Endothelial cell of umbilical vein (primary cell): Measurements from ENCODE around the gene MED8. TPM values are rescaled to one million over a fixed set of nuclear protein-coding genes. Genes with fewer than 3 reads are reported as not detected.

Source experiments
- BruUV-seq: library from RNA; stranded (reverse); fragments of 400-500 nt; replicated peaks from 2 replicates; lab custom pipeline; 2021; lab: Mats Ljungman, UMichigan
- CTCF ChIA-PET: fragments of 300-600, 350-600 bp; sonication (Branson Sonifier 250); formaldehyde crosslinking; loops from one replicate; lab custom pipeline; 2021; ENCODE audit warnings: antibody characterized with exemption, inconsistent platforms; lab: Charles Lee
- POLR2A ChIA-PET: fragments of 300-600, 350-600 bp; sonication (Branson Sonifier 250); formaldehyde crosslinking; loops from one replicate; lab custom pipeline; 2021; ENCODE audit warnings: antibody characterized with exemption, inconsistent platforms; lab: Charles Lee
- DNase-seq: peaks from one replicate; pipeline ENCODE4 v3.0.0-alpha.2; 2011; ENCODE audit warnings: low read depth, low spot score
- FAIRE-seq: peaks from 2 replicates; lab custom pipeline; 2011; peaks lifted over from hg19 to GRCh38; lab: Jason Lieb, UNC
- H2AFZ ChIP-seq: 2 replicates; pipeline ENCODE4 v1.6.0; 2012; ENCODE audit warnings: low read depth, low read length, control low read depth, inconsistent platforms
- H3K27ac ChIP-seq: 2 replicates; pipeline ENCODE4 v1.5.1; 2011; ENCODE audit warnings: low read depth, mild to moderate bottlenecking, control low read depth, low read length, moderate library complexity; ENCODE audit not compliant: insufficient read depth
- H3K27me3 ChIP-seq, 2 experiments: 2 replicates each; pipeline versions ENCODE4 v1.6.0 to v1.6.1; 2011; ENCODE audit warnings: low read length in 2 of 2, mixed read lengths in 1 of 2; ENCODE audit not compliant: control insufficient read depth in 2 of 2, insufficient read depth in 2 of 2
- H3K36me3 ChIP-seq, 2 experiments: 2 replicates in 1 of 2; 3 replicates in 1 of 2; pipeline ENCODE4 v1.5.1; 2011; ENCODE audit warnings: low read length in 2 of 2, mild to moderate bottlenecking in 1 of 2, moderate library complexity in 1 of 2; ENCODE audit not compliant: control insufficient read depth in 2 of 2, insufficient read depth in 2 of 2; ENCODE audit errors: extremely low read depth in 1 of 2
- H3K4me1 ChIP-seq: 3 replicates; pipeline ENCODE4 v1.5.1; 2011; ENCODE audit warnings: mild to moderate bottlenecking, low read length; ENCODE audit not compliant: control insufficient read depth, insufficient read depth; ENCODE audit errors: extremely low read depth
- H3K4me2 ChIP-seq: 2 replicates; pipeline ENCODE4 v1.6.1; 2011; ENCODE audit warnings: low read length, control low read depth, mixed read lengths; ENCODE audit not compliant: insufficient read depth
- H3K4me3 ChIP-seq, 3 experiments: fragments of 200-600 bp in 1 of 3; sonication (generic), shearing (Covaris generic) in 1 of 3; replicated peaks in 1 of 3; 2 replicates each; pipeline ENCODE4 v1.5.1; 2011 to 2016; ENCODE audit warnings: control low read depth in 3 of 3, low read length in 3 of 3, mild to moderate bottlenecking in 2 of 3, inconsistent platforms in 1 of 3, low read depth in 1 of 3, moderate library complexity in 1 of 3; ENCODE audit not compliant: insufficient read depth in 1 of 3
- H3K79me2 ChIP-seq: 2 replicates; pipeline ENCODE4 v1.6.0; 2012; ENCODE audit warnings: low read length, inconsistent platforms; ENCODE audit not compliant: control insufficient read depth, insufficient read depth
- H3K9ac ChIP-seq: replicated peaks from 2 replicates; pipeline ENCODE3; 2011; ENCODE audit warnings: low read length, control low read depth; ENCODE audit not compliant: insufficient read depth; ENCODE audit errors: extremely low read depth
- H3K9me1 ChIP-seq: replicated peaks from 3 replicates; pipeline ENCODE4 v1.6.0; 2011; ENCODE audit warnings: mild to moderate bottlenecking, low read length; ENCODE audit not compliant: control insufficient read depth, insufficient read depth; ENCODE audit errors: extremely low read depth
- H3K9me3 ChIP-seq: replicated peaks from 2 replicates; pipeline ENCODE4 v1.5.1; 2012; ENCODE audit warnings: low read length, inconsistent platforms; ENCODE audit not compliant: control insufficient read depth, insufficient read depth
- H4K20me1 ChIP-seq: replicated peaks from 2 replicates; pipeline ENCODE3; 2011; ENCODE audit warnings: mild to moderate bottlenecking, low read length; ENCODE audit not compliant: control insufficient read depth, insufficient read depth; ENCODE audit errors: extremely low read depth
- CTCF ChIP-seq, 2 donors: IDR thresholded peaks; 1 replicate in 1 of 2; 2 replicates in 1 of 2; pipeline ENCODE4 v1.5.1; 2011; ENCODE audit warnings: low read length in 2 of 2, mild to moderate bottlenecking in 2 of 2, moderate library complexity in 2 of 2, control low read depth in 1 of 2, inconsistent platforms in 1 of 2, low read depth in 1 of 2; ENCODE audit not compliant: insufficient read depth in 1 of 2; ENCODE audit errors: extremely low read depth in 1 of 2
- EZH2 ChIP-seq: IDR thresholded peaks from 2 replicates; pipeline ENCODE4 v1.6.1; 2012; ENCODE audit warnings: borderline replicate concordance, low read depth, mild to moderate bottlenecking, moderate library complexity, low read length, inconsistent platforms; ENCODE audit not compliant: severe bottlenecking
- FOS ChIP-seq: IDR thresholded peaks from 2 replicates; pipeline ENCODE4 v1.6.1; 2011; ENCODE audit warnings: mild to moderate bottlenecking, low read length, moderate library complexity, borderline replicate concordance; ENCODE audit not compliant: insufficient read depth
- GATA2 ChIP-seq: IDR thresholded peaks from 2 replicates; pipeline ENCODE4 v1.7.0; 2011; ENCODE audit warnings: low read depth, mild to moderate bottlenecking, moderate library complexity, mixed read lengths, low read length; ENCODE audit not compliant: insufficient read length, insufficient read depth
- JUN ChIP-seq: IDR thresholded peaks from 2 replicates; pipeline ENCODE4 v1.6.1; 2011; ENCODE audit warnings: borderline replicate concordance, low read depth; ENCODE audit not compliant: insufficient read length, insufficient read depth
- MAX ChIP-seq: IDR thresholded peaks from 2 replicates; pipeline ENCODE4 v1.6.1; 2011; ENCODE audit not compliant: insufficient read depth, insufficient read length
- MYC ChIP-seq: IDR thresholded peaks from one replicate; pipeline ENCODE4 v1.6.1; 2011; ENCODE audit warnings: mild to moderate bottlenecking, low read depth, low read length
- POLR2A ChIP-seq: IDR thresholded peaks from 2 replicates; pipeline ENCODE4 v1.6.1; 2012; ENCODE audit warnings: low read depth, mild to moderate bottlenecking, control low read depth, low read length
- POLR2AphosphoS5 ChIP-seq: IDR thresholded peaks from 2 replicates; pipeline ENCODE4 v1.6.1; 2012; ENCODE audit warnings: low read depth, mild to moderate bottlenecking, control low read depth, low read length, moderate library complexity; ENCODE audit not compliant: insufficient read depth
- dilution Hi-C: fragments of 300-500 bp; cut with MboI; formaldehyde crosslinking; loops from one replicate; pipeline ENCODE4 v1.15.0; 2019; ENCODE audit warnings: low sequenced_read_pairs; ENCODE audit not compliant: extremely low pct_ligation_motif_present
- intact Hi-C: fragments of 100-400 bp; cut with micrococcal nuclease; formaldehyde crosslinking; loops from one replicate; pipeline ENCODE4 v1.10.0; 2022
- polyA plus RNA-seq, 4 experiments: library from polyadenylated mRNA; depleted of rRNA in 3 of 4; stranded (reverse) in 3 of 4; unstranded in 1 of 4; fragments of >200 nt; gene quantifications; 2 replicates each; pipeline versions ENCODE4 v1.2.1 to v1.2.3, GENCODE V29; 2011 to 2012; ENCODE audit warnings: missing spikeins in 1 of 4
- total RNA-seq: library from RNA; stranded (reverse); gene quantifications from 2 replicates; pipeline ENCODE4 v1.2.3, GENCODE V29; 2021

Gene MED8
- total and polyA plus RNA-seq, 2 donors (not counting 3 experiments of a cell fraction or from before 2014, with no cell fraction given): 19.6 to 45.6 TPM

DNA sequence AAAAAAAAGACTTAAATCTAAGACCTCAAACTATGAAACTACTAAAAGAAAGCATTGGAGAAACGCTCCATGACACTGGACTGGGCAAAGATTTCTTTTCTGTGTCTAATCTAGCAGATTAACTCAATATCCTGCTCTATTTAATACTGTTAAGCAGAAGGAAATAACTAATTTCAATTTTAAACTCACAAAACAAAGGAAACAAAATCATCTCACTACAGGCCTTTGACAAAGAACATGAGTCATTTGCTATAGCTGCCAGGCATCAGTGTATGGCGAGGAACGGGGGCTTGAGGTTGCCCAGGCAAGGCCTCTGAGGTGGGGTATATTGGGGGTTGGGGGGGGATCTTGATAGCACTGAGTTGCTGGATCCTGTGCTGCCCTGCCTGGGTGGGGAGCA, 21.0 kb upstream of the MED8 start:
- no peak overlapping the region for H3K9ac ChIP-seq
- DNase-seq (no peak), FAIRE-seq (peak; percentile 4)
- no peaks in the 10 kb centered on the region for H3K27me3 ChIP-seq
- H3K79me2 ChIP-seq: no peaks in the 10 kb centered on the region
- no peak for TF ChIP-seq CTCF (IDR thresholded peaks at IDR 0.05; ENCODE audit: extremely low read depth in 1 of 2, insufficient read depth in 1 of 2, low read depth in 1 of 2, low read length in 2 of 2)
- no peak for TF ChIP-seq FOS
- no peak for TF ChIP-seq POLR2AphosphoS5
- no peak for TF ChIP-seq POLR2A
- no peak for TF ChIP-seq GATA2
- no peak for TF ChIP-seq JUN
- TF ChIP-seq EZH2: no peak
- TF ChIP-seq MAX: no peak
- TF ChIP-seq MYC: no peak
- peaks cover 4 to 11% of the 10 kb centered on the region in 2 experiments for H3K36me3 ChIP-seq
- no peaks in the 10 kb centered on the region for H4K20me1 ChIP-seq
- no peaks in the 10 kb centered on the region for H3K9me3 ChIP-seq
- no peaks in the 10 kb centered on the region for H3K9me1 ChIP-seq
- no TSS peak for BruUV-seq
- H3K4me1 ChIP-seq: peaks cover 4% of the 10 kb centered on the region
- ChIA-PET CTCF (interaction anchor here (0.7 to 6.9 kb wide), 2 partner anchors 173 to 181 kb away, joined by 3 to 269 read pairs; no protein-coding TSS in a partner anchor), POLR2A (no interaction called here)
- intact Hi-C loops: no loop called here
- H2AFZ ChIP-seq: no peak overlapping the region
- no peak overlapping the region for H3K4me2 ChIP-seq
- H3K27ac ChIP-seq: no peak overlapping the region
- H3K4me3 ChIP-seq: no peak overlapping the region
- dilution Hi-C loops: loop anchor here (25.0 kb wide), 1 partner anchor 173 kb away; no protein-coding TSS in a partner anchor
